Ascending aorta (tissue), 2 donors: ENCODE results near the gene BNC2. TPM values are rescaled to one million over a fixed set of nuclear protein-coding genes. Genes with fewer than 3 reads are reported as not detected.

Source experiments
- DNase-seq, 2 donors: peaks; one replicate each; pipeline ENCODE4 v3.0.0-alpha.2; 2019; ENCODE audit warnings: low spot score in 2 of 2
- H3K27ac ChIP-seq, 2 donors: fragments of 200-600 bp; sonication (generic); one replicate each; pipeline ENCODE4 v1.5.1; 2016 to 2017; ENCODE audit warnings: mild to moderate bottlenecking in 1 of 2
- H3K27me3 ChIP-seq: fragments of 200-600 bp; sonication (generic); one replicate; pipeline ENCODE4 v1.5.1; 2017
- H3K36me3 ChIP-seq, 2 donors: fragments of 200-600 bp; sonication (generic); one replicate each; pipeline ENCODE4 v1.5.1; 2016
- H3K4me1 ChIP-seq, 2 donors: fragments of 200-600 bp; sonication (generic); one replicate each; pipeline ENCODE4 v1.5.1; 2016 to 2017; ENCODE audit warnings: mild to moderate bottlenecking in 1 of 2
- H3K4me3 ChIP-seq, 2 donors: fragments of 200-600 bp; sonication (generic); one replicate each; pipeline ENCODE4 v1.5.1; 2016 to 2017; ENCODE audit warnings: mild to moderate bottlenecking in 1 of 2
- H3K9me3 ChIP-seq, 2 donors: fragments of 200-600 bp; sonication (generic); one replicate each; pipeline ENCODE4 v1.5.1; 2016
- CTCF ChIP-seq, 3 experiments: fragments of 200-600 bp in 2 of 3; fragments of 450-650 bp in 1 of 3; sonication (generic) in 2 of 3; IDR thresholded peaks; one replicate each; pipeline ENCODE4 v1.5.1; 2016 to 2019; ENCODE audit warnings: antibody characterized with exemption in 3 of 3, mild to moderate bottlenecking in 1 of 3, moderate library complexity in 1 of 3
- intact Hi-C: fragments of 100-400 bp; cut with DNase I; formaldehyde crosslinking; loops from one replicate; pipeline ENCODE4 v1.15.1; 2023
- total RNA-seq: library from RNA; depleted of rRNA; stranded (reverse); fragments of >200 nt; gene quantifications from one replicate; pipeline ENCODE4 v1.1.0, GENCODE V29; 2016

BNC2 gene
- total RNA-seq, 1 donor from 2014 or later, result 25.5 TPM

- no peaks in the 10 kb centered on the region for H3K36me3 ChIP-seq
- no peak overlapping the region for H3K4me3 ChIP-seq
- H3K27me3 ChIP-seq, result no peaks in the 10 kb centered on the region
- peak in 1 of 2 donors; percentile 72 for DNase-seq
- H3K4me1 ChIP-seq, result peaks cover 0 to 14% of the 10 kb centered on the region in 2 donors
- intact Hi-C loops, result loop anchor here (5.0 kb wide), 2 partner anchors 190 to 350 kb away; partner anchors contain the start of gene BNC2
- H3K9me3 ChIP-seq, result no peaks in the 10 kb centered on the region
- no peak for TF ChIP-seq CTCF (IDR thresholded peaks at IDR 0.05)
- H3K27ac ChIP-seq, result peak overlapping the region; percentile 58 to 64
These were observed 348.5 kb downstream of the BNC2 start for GRCh38 chr9:16521868-16522411.

- no peak overlapping the region for H3K27ac ChIP-seq
- no peaks in the 10 kb centered on the region for H3K36me3 ChIP-seq
- no peak overlapping the region for H3K4me3 ChIP-seq
- no peak for DNase-seq
- no peak for TF ChIP-seq CTCF (IDR thresholded peaks at IDR 0.05)
- no peaks in the 10 kb centered on the region for H3K9me3 ChIP-seq
- H3K27me3 ChIP-seq, result no peaks in the 10 kb centered on the region
- H3K4me1 ChIP-seq, result peaks cover 0 to 29% of the 10 kb centered on the region in 2 donors
- intact Hi-C loops, result loop anchor here (5.0 kb wide), 2 partner anchors 108 to 322 kb away; no protein-coding TSS in a partner anchor
These were observed 351.5 kb downstream of the BNC2 start for GRCh38 chr9:16519001-16519400.

- intact Hi-C loops, result loop anchor here (5.0 kb wide), 2 partner anchors 110 to 320 kb away; no protein-coding TSS in a partner anchor
- no peak for DNase-seq
- H3K4me1 ChIP-seq, result peaks cover 0 to 21% of the 10 kb centered on the region in 2 donors
- no peaks in the 10 kb centered on the region for H3K27me3 ChIP-seq
- no peak overlapping the region for H3K4me3 ChIP-seq
- TF ChIP-seq CTCF (IDR thresholded peaks at IDR 0.05), result no peak
- H3K27ac ChIP-seq, result no peak overlapping the region
- H3K36me3 ChIP-seq, result no peaks in the 10 kb centered on the region
- H3K9me3 ChIP-seq, result no peaks in the 10 kb centered on the region
These were observed 353.6 kb downstream of the BNC2 start for GRCh38 chr9:16516891-16517290.

- H3K36me3 ChIP-seq, result no peaks in the 10 kb centered on the region
- no peaks in the 10 kb centered on the region for H3K9me3 ChIP-seq
- H3K27ac ChIP-seq, result peak overlapping the region; percentile 47 to 51
- intact Hi-C loops, result loop anchor here (5.0 kb wide), 2 partner anchors 111 to 319 kb away; no protein-coding TSS in a partner anchor
- no peak for DNase-seq
- peaks cover 0 to 20% of the 10 kb centered on the region in 2 donors for H3K4me1 ChIP-seq
- peak overlapping the region in 1 of 2 donors; percentile 42 for H3K4me3 ChIP-seq
- no peak for TF ChIP-seq CTCF (IDR thresholded peaks at IDR 0.05)
- no peaks in the 10 kb centered on the region for H3K27me3 ChIP-seq
These were observed 354.6 kb downstream of the BNC2 start for GRCh38 chr9:16515879-16516301.

GRCh38 chr9:16515207-16515606, 355.3 kb downstream of the BNC2 start:
- Histone ChIP-seq H3K4me1 (peaks cover 0 to 20% of the 10 kb centered on the region in 2 donors), H3K36me3 (no peaks in the 10 kb centered on the region), H3K27ac (peak overlapping the region; percentile 47 to 51), H3K27me3 (no peaks in the 10 kb centered on the region), H3K4me3 (peak overlapping the region; percentile 5 to 42), H3K9me3 (no peaks in the 10 kb centered on the region)
- intact Hi-C loops, result loop anchor here (5.0 kb wide), 2 partner anchors 112 to 318 kb away; no protein-coding TSS in a partner anchor
- peak in 1 of 2 donors; percentile 64 for DNase-seq
- no peak for TF ChIP-seq CTCF (IDR thresholded peaks at IDR 0.05)
